PC-3 (cell line): ENCODE data around the gene R3HDM4.

Experiments
- EZH2phosphoT487 ChIP-seq: fragments of 300-600 bp; sonication (generic); IDR thresholded peaks from 2 replicates; pipeline ENCODE4 v1.6.1; 2018; ENCODE audit warnings: mild to moderate bottlenecking, antibody characterized with exemption, low read length, borderline replicate concordance
- TF ChIP-seq, protein P1 (sequence below): fragments of 300-600 bp; sonication (generic); conservative IDR thresholded peaks from 2 replicates; pipeline ENCODE4 v1.5.1; 2017; ENCODE audit warnings: antibody characterized with exemption, low read depth, mild to moderate bottlenecking, low read length

- TF ChIP-seq, protein P1, sequence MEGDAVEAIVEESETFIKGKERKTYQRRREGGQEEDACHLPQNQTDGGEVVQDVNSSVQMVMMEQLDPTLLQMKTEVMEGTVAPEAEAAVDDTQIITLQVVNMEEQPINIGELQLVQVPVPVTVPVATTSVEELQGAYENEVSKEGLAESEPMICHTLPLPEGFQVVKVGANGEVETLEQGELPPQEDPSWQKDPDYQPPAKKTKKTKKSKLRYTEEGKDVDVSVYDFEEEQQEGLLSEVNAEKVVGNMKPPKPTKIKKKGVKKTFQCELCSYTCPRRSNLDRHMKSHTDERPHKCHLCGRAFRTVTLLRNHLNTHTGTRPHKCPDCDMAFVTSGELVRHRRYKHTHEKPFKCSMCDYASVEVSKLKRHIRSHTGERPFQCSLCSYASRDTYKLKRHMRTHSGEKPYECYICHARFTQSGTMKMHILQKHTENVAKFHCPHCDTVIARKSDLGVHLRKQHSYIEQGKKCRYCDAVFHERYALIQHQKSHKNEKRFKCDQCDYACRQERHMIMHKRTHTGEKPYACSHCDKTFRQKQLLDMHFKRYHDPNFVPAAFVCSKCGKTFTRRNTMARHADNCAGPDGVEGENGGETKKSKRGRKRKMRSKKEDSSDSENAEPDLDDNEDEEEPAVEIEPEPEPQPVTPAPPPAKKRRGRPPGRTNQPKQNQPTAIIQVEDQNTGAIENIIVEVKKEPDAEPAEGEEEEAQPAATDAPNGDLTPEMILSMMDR = no peak
- TF ChIP-seq EZH2phosphoT487 = no peak
Observed at GRCh38 chr19:956766-957440, 43.9 kb upstream of the R3HDM4 start.
